Measurements from ENCODE around the gene PTH2. TPM values are rescaled to one million over a fixed set of nuclear protein-coding genes. Genes with fewer than 3 reads are reported as not detected.

The PTH2 gene
- total RNA-seq, 4 donors from 2014 or later: not detected

DNA sequence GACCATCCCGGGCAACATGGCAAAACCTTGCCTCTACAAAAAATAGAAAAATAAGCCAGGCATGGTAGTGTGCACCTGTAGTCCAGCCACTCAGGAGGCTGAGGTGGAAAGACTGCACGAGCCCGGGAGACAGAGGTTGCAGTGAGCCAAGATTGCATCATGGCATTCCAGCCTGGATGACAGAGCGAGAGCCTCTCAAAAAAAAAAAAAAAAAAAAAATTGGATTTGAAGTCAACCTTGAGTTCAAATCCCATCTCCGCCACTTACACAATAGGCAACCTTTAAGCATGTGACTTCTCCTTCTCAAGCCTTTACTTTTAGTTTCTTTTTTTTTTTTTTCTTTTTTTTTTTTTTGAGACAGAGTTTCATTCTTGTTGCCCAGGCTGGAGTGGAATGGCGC is 23.2 kb downstream of the PTH2 start:
- no peak for DNase-seq

DNA sequence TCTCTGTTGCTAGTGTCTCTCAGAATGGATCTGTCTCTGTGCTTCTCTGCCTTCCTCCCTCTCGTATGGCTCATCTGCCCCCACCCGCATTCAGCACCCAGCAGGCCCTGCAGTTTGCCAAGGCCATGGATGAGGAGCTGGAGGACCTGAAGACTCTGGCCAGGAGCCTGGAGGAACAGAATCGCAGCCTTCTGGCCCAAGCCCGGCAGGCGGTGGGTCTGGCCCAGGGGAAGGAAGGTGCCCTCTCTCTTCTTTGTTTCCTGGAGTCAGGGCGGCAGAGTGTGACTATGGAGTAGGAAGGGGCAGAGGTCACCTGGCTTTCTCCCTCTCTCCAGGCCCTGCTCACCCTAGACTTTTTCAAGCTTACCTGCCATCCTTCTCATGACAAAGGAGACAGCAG is 24.3 kb downstream of the PTH2 start:
- H3K36me3 ChIP-seq: no peaks in the 10 kb centered on the region
- intact Hi-C loops (cut with DNase I; ENCODE audit: low total_unique reads): no loop called here

More for the DNA sequence above, 23.2 kb downstream of the PTH2 start:
- Histone ChIP-seq H3K27me3 (no peaks in the 10 kb centered on the region), H3K36me3 (no peaks in the 10 kb centered on the region), H3K4me3 (no peak overlapping the region), H3K27ac (no peak overlapping the region), H3K4me1 (no peaks in the 10 kb centered on the region), H3K9me3 (no peaks in the 10 kb centered on the region)
- intact Hi-C loops (cut with DNase I; ENCODE audit: low total_unique reads): no loop called here
- TF ChIP-seq POLR2A (IDR thresholded peaks at IDR 0.05): no peak

DNA sequence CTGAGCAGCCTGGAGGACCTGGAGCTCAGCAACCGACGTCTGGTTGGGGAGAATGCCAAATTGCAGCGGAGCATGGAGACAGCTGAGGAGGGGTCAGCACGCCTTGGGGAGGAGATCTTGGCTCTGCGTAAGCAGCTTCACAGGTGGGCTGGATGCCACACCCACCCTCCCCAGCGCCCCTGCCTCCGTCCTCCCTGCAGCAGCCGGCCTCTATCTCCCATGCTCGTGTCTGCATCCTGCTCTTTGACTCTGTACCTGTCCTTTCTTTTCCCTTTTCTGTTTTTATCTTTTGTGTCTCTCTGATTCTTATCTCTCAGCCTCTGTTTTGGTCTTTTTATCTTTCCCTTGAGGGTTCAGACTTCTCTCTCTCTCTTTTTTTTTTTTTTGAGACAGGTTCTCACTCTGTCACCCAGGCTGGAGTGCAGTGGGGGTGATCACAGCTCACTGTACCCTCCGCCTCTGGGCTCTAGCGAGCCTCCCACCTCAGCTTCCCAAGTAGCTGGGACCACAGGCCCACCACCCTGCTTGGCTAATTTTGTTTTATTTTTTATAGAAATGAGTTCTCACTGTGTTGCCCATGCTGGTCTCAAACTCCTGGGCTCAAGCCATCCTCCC is 25.1 kb downstream of the PTH2 start:
- intact Hi-C loops (cut with DNase I; ENCODE audit: low total_unique reads): no loop called here

More for the DNA sequence above, 24.3 kb downstream of the PTH2 start:
- no peak for DNase-seq
- Histone ChIP-seq H3K27ac (no peak overlapping the region), H3K4me1 (no peaks in the 10 kb centered on the region), H3K27me3 (no peaks in the 10 kb centered on the region), H3K9me3 (no peaks in the 10 kb centered on the region), H3K4me3 (no peak overlapping the region)
- TF ChIP-seq POLR2A (IDR thresholded peaks at IDR 0.05): no peak
- TF ChIP-seq, protein P1, sequence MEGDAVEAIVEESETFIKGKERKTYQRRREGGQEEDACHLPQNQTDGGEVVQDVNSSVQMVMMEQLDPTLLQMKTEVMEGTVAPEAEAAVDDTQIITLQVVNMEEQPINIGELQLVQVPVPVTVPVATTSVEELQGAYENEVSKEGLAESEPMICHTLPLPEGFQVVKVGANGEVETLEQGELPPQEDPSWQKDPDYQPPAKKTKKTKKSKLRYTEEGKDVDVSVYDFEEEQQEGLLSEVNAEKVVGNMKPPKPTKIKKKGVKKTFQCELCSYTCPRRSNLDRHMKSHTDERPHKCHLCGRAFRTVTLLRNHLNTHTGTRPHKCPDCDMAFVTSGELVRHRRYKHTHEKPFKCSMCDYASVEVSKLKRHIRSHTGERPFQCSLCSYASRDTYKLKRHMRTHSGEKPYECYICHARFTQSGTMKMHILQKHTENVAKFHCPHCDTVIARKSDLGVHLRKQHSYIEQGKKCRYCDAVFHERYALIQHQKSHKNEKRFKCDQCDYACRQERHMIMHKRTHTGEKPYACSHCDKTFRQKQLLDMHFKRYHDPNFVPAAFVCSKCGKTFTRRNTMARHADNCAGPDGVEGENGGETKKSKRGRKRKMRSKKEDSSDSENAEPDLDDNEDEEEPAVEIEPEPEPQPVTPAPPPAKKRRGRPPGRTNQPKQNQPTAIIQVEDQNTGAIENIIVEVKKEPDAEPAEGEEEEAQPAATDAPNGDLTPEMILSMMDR (IDR thresholded peaks at IDR 0.05): no peak

DNA sequence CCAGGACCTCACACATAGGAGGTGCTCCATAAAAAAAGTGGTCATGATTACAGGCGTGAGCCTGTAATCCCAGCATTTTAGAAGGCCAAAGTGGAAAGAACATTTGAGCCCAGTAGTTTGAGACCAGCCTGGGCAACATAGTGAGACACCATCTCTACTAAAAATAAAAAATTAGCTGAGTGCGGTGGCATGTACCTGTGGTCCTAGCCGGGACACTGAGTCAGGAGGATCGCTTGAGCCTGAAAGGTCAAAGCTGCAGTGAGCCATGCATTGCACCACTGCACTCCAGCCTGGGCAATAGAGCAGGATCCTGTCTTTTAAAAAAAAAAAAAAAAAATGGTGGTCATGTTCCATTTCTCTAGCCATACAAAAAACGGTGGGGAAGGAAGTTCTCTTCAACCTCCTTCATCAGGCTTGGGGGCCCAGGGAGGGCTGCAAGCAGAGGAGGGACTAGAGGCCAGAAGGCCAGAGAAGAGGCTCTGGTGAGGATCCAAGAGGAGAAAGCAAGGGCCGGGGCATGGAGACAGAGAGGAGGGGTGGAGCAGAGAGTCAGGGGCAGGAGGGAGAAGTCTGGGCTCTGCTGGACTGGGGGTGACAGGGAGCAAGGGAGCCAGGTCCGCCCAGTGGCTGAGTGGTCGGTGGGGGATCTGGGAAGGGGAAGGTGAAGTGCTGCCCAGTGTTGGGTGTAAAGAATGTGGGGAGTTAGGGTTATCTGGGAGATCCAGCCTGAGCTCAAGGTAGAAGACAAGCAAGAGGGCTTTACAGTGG is 26.3 kb downstream of the PTH2 start:
- H3K4me3 ChIP-seq: no peak overlapping the region
- TF ChIP-seq, protein P1 (IDR thresholded peaks at IDR 0.05): no peak
- no peaks in the 10 kb centered on the region for H3K27me3 ChIP-seq
- intact Hi-C loops (cut with DNase I; ENCODE audit: low total_unique reads): no loop called here
- no peaks in the 10 kb centered on the region for H3K9me3 ChIP-seq
- H3K36me3 ChIP-seq: no peaks in the 10 kb centered on the region
- no peak for DNase-seq
- no peaks in the 10 kb centered on the region for H3K4me1 ChIP-seq
- no peak overlapping the region for H3K27ac ChIP-seq

More for the DNA sequence above, 25.1 kb downstream of the PTH2 start:
- Histone ChIP-seq H3K4me1 (no peaks in the 10 kb centered on the region), H3K36me3 (no peaks in the 10 kb centered on the region), H3K27ac (no peak overlapping the region), H3K4me3 (no peak overlapping the region), H3K27me3 (no peaks in the 10 kb centered on the region), H3K9me3 (no peaks in the 10 kb centered on the region)
- TF ChIP-seq, protein P1 (IDR thresholded peaks at IDR 0.05): no peak
- no peak for TF ChIP-seq POLR2A (IDR thresholded peaks at IDR 0.05)
- no peak for DNase-seq

DNA sequence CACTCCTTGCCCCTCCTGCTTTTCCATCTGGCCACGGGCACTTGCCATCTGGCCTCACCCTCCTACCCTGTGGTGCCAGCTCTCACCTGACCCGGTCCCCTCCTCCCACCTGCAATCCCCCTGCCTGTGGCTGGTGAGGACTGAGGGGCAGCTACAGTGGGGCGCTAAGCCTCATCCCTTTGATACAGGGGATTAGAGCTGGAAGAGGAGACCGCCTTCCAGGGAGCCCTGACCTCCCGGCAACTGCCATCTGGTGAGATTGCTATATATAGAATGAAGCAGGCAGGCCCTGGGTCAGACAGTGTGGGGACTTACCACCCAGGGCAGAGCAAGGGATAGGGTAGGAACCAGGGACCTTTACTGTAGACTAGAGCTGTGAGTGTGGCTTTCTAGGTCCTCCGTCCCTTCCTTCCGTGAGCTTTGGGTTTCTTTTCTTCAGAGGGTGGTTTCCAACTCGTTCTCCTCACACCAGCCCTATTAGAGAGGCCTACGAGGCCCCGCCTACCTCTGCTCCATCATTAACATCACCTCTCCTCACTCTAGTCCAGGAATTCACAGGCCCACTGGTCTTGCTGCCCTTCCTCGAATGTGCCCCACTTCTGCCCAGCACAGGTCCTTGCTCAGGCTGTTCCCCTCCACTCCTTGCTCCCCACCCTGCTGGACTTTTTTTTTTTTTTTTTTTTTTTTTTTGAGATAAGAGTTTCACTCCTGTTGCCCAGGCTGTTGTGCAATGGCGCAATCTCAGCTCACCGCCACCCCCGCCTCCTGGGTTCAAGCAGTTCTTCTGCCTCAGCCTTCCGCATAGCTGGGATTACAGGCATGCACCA is 27.4 kb downstream of the PTH2 start:
- intact Hi-C loops (cut with DNase I; ENCODE audit: low total_unique reads): no loop called here
- H3K27me3 ChIP-seq: no peaks in the 10 kb centered on the region
- no peak overlapping the region for H3K27ac ChIP-seq
- H3K36me3 ChIP-seq: no peaks in the 10 kb centered on the region
- H3K9me3 ChIP-seq: no peaks in the 10 kb centered on the region
- no peak overlapping the region for H3K4me3 ChIP-seq
- DNase-seq: no peak
- TF ChIP-seq, protein P1 (IDR thresholded peaks at IDR 0.05): no peak
- no peak for TF ChIP-seq POLR2A (IDR thresholded peaks at IDR 0.05)
- H3K4me1 ChIP-seq: no peaks in the 10 kb centered on the region

Measured in uterus (tissue), 4 donors.